Transverse colon (tissue), 4 donors: ENCODE results near the gene IP6K2.

Source experiments
- POLR2A ChIP-seq: fragments of 450-650 bp; IDR thresholded peaks from one replicate; pipeline ENCODE4 v1.6.1; 2016; ENCODE audit warnings: antibody characterized with exemption, mild to moderate bottlenecking, moderate library complexity
- POLR2AphosphoS5 ChIP-seq, 3 donors: sonication (generic); formaldehyde crosslinking; IDR thresholded peaks; one replicate each; pipeline ENCODE4 v1.6.1; 2016; ENCODE audit warnings: antibody characterized with exemption in 3 of 3
- TF ChIP-seq, protein P1 (sequence below), 5 experiments: fragments of 200-600 bp in 3 of 5; fragments of 450-650 bp in 2 of 5; sonication (generic) in 3 of 5; IDR thresholded peaks; 1 replicate in 2 of 5; 2 replicates in 3 of 5; pipeline ENCODE4 v1.5.1; 2016 to 2017; ENCODE audit warnings: antibody characterized with exemption in 5 of 5, inconsistent platforms in 3 of 5, mild to moderate bottlenecking in 2 of 5, moderate library complexity in 1 of 5

DNA sequence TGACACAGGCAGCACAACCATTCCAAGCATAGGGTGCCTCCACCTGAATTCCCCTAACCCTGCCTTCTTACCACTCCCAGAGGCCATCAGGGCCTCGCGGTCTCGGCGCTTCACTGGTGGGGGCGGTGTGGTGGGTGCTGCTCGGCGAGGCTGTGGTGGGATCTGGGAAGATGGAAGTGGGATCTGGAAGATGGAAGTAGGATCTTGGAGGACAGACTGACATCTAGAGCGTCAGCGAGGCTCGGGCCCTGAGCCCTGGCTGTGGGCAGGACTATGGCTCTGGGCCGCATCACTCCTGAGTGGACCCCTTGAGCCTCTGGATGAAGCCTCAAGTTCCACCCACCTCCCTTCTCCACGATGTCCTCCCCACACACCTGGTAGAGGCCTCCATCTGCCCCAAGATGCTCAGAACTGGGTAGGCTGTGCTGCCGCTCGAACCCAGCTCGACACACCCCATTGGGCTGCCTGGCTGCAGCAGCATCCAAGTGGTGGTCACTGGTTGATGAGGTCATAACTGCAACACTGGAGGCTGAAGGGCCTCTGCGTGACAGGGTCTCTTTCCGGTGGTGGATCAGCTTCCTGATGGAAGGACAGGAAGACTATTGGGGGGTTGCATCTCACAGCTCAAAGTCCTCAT lies 34.9 kb downstream of the IP6K2 start:
- TF ChIP-seq, protein P1, sequence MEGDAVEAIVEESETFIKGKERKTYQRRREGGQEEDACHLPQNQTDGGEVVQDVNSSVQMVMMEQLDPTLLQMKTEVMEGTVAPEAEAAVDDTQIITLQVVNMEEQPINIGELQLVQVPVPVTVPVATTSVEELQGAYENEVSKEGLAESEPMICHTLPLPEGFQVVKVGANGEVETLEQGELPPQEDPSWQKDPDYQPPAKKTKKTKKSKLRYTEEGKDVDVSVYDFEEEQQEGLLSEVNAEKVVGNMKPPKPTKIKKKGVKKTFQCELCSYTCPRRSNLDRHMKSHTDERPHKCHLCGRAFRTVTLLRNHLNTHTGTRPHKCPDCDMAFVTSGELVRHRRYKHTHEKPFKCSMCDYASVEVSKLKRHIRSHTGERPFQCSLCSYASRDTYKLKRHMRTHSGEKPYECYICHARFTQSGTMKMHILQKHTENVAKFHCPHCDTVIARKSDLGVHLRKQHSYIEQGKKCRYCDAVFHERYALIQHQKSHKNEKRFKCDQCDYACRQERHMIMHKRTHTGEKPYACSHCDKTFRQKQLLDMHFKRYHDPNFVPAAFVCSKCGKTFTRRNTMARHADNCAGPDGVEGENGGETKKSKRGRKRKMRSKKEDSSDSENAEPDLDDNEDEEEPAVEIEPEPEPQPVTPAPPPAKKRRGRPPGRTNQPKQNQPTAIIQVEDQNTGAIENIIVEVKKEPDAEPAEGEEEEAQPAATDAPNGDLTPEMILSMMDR (IDR thresholded peaks at IDR 0.05): no peak
- no peak for TF ChIP-seq POLR2AphosphoS5 (IDR thresholded peaks at IDR 0.05)
- no peak for TF ChIP-seq POLR2A
